Naive thymus-derived CD4-positive, alpha-beta T cell (primary cell): Measurements from ENCODE around the gene FKBP5. TPM values are rescaled to one million over a fixed set of nuclear protein-coding genes. Genes with fewer than 3 reads are reported as not detected.

Experiments
- ATAC-seq: fragments of 150-1000 bp; cut with Tn5 transposase; 2 replicates; pipeline ENCODE4 v1.10.0; 2021; ENCODE audit warnings: mild to moderate bottlenecking, moderate library complexity
- CTCF ChIA-PET: fragments of 350-600 bp; sonication (Branson Sonifier 250); formaldehyde crosslinking; loops from one replicate; lab custom pipeline; 2021; ENCODE audit warnings: antibody characterized with exemption; lab: Charles Lee
- POLR2A ChIA-PET: fragments of 350-600 bp; sonication (Branson Sonifier 250); formaldehyde crosslinking; loops from one replicate; lab custom pipeline; 2021; ENCODE audit warnings: antibody characterized with exemption, inconsistent platforms; lab: Charles Lee
- DNase-seq, 9 donors: peaks; one replicate each; pipeline versions ENCODE4 v3.0.0 to v3.0.0-alpha.2; 2020 to 2022; ENCODE audit warnings: mixed read lengths in 1 of 9
- H3K27ac ChIP-seq: one replicate; pipeline ENCODE4 v1.7.0; 2013; ENCODE audit warnings: mild to moderate bottlenecking, low read depth, low read length, moderate library complexity
- H3K27me3 ChIP-seq, 2 donors: one replicate each; pipeline ENCODE4 v1.7.0; 2013; ENCODE audit warnings: low read length in 2 of 2, mild to moderate bottlenecking in 2 of 2, moderate library complexity in 2 of 2; ENCODE audit not compliant: control insufficient read depth in 2 of 2, insufficient read depth in 2 of 2
- H3K36me3 ChIP-seq, 3 experiments: 1 replicate in 2 of 3; 2 replicates in 1 of 3; pipeline ENCODE4 v1.7.0; 2013; ENCODE audit warnings: low read length in 3 of 3, mild to moderate bottlenecking in 3 of 3, moderate library complexity in 1 of 3; ENCODE audit not compliant: insufficient read depth in 3 of 3, control insufficient read depth in 2 of 3
- H3K4me1 ChIP-seq, 2 donors: one replicate each; pipeline ENCODE4 v1.7.0; 2013; ENCODE audit warnings: low read length in 2 of 2, mild to moderate bottlenecking in 2 of 2, moderate library complexity in 1 of 2; ENCODE audit not compliant: control insufficient read depth in 2 of 2, insufficient read depth in 2 of 2
- H3K4me3 ChIP-seq: 2 replicates; pipeline ENCODE4 v1.7.0; 2013; ENCODE audit warnings: mild to moderate bottlenecking, low read length
- H3K9me3 ChIP-seq, 3 experiments: 1 replicate in 2 of 3; 2 replicates in 1 of 3; pipeline ENCODE4 v1.7.0; 2013; ENCODE audit warnings: low read length in 3 of 3; ENCODE audit not compliant: control insufficient read depth in 2 of 3
- H3K27ac Mint-ChIP-seq, 9 donors: one replicate each; pipeline ENCODE4 v1.8.0; 2020 to 2022; ENCODE audit warnings: mixed read lengths in 9 of 9, mild to moderate bottlenecking in 8 of 9, moderate library complexity in 5 of 9, inconsistent platforms in 2 of 9
- H3K27me3 Mint-ChIP-seq, 5 donors: one replicate each; pipeline ENCODE4 v1.8.0; 2021 to 2022; ENCODE audit warnings: mixed read lengths in 5 of 5, mild to moderate bottlenecking in 1 of 5
- H3K36me3 Mint-ChIP-seq, 5 donors: one replicate each; pipeline ENCODE4 v1.8.0; 2020 to 2022; ENCODE audit warnings: mixed read lengths in 5 of 5, mild to moderate bottlenecking in 3 of 5, inconsistent platforms in 1 of 5
- H3K4me1 Mint-ChIP-seq, 7 donors: one replicate each; pipeline ENCODE4 v1.8.0; 2020 to 2022; ENCODE audit warnings: mixed read lengths in 7 of 7, mild to moderate bottlenecking in 3 of 7, inconsistent platforms in 1 of 7
- H3K4me3 Mint-ChIP-seq, 10 donors: one replicate each; pipeline ENCODE4 v1.8.0; 2020 to 2022; ENCODE audit warnings: mild to moderate bottlenecking in 10 of 10, mixed read lengths in 10 of 10, moderate library complexity in 6 of 10, inconsistent platforms in 2 of 10
- H3K9me3 Mint-ChIP-seq, 11 donors: one replicate each; pipeline ENCODE4 v1.8.0; 2020 to 2022; ENCODE audit warnings: mixed read lengths in 11 of 11, mild to moderate bottlenecking in 4 of 11, inconsistent platforms in 1 of 11, moderate library complexity in 1 of 11
- intact Hi-C, 2 donors: fragments of 100-400 bp; cut with micrococcal nuclease; formaldehyde crosslinking; loops; one replicate each; pipeline ENCODE4 v1.15.1; 2023
- polyA plus RNA-seq, 2 donors: library from polyadenylated mRNA; unstranded; fragments of 300-500 nt; fragmentation: Illumina TruSeq; gene quantifications; one replicate each; pipeline ENCODE4 v1.2.3, GENCODE V29; 2021
- total RNA-seq, 6 experiments: library from RNA in 5 of 6; stranded (reverse) in 5 of 6; gene quantifications; 1 replicate in 5 of 6; 2 replicates in 1 of 6; pipeline ENCODE4 v1.2.3 and lab custom pipeline; 2021 to 2026

FKBP5 gene
- total and polyA plus RNA-seq, 7 experiments from 2014 or later, result 56.7 to 324 (median 80.2) TPM

- Mint-ChIP-seq H3K4me3 (peak overlapping the region; percentile 39 to 84 (median 72)), H3K27me3 (no peaks in the 10 kb centered on the region), H3K36me3 (peaks cover 33 to 80% (median 69%) of the 10 kb centered on the region in 5 donors), H3K27ac (peak overlapping the region; percentile 82 to 97 (median 93)), H3K4me1 (peaks cover 34 to 94% (median 81%) of the 10 kb centered on the region in 7 donors), H3K9me3 (peaks cover 0 to 7% (median 0%) of the 10 kb centered on the region in 11 donors)
- Histone ChIP-seq H3K4me1 (peaks cover 19 to 47% of the 10 kb centered on the region in 2 donors), H3K27ac (peak overlapping the region; percentile 49), H3K36me3 (peaks cover 0 to 37% (median 8%) of the 10 kb centered on the region in 3 experiments), H3K27me3 (no peaks in the 10 kb centered on the region), H3K9me3 (no peaks in the 10 kb centered on the region), H3K4me3 (no peak overlapping the region)
- intact Hi-C loops, result loop anchor here in 1 of 2 donors (1.0 kb wide), 2 partner anchors 9 to 18 kb away; no protein-coding TSS in a partner anchor
- CTCF ChIA-PET, result interaction anchor here (0.5 to 19.5 kb wide), 3 partner anchors 10 to 96 kb away, joined by 3 to 272 read pairs (median 4); no protein-coding TSS in a partner anchor
- DNase-seq (peak in 7 of 9 donors; percentile 32 to 69 (median 47)), ATAC-seq (peak; percentile 70)
- POLR2A ChIA-PET, result interaction anchor here (5.1 to 18.9 kb wide), 3 partner anchors 10 to 23 kb away, joined by 64 to 426 read pairs (median 402); no protein-coding TSS in a partner anchor
These were observed 77.5 kb downstream of the FKBP5 start for GRCh38 chr6:35611240-35611639.

- POLR2A ChIA-PET, result interaction anchor here (0.6 to 18.9 kb wide), 5 partner anchors 10 to 152 kb away, joined by 3 to 426 read pairs (median 64); no protein-coding TSS in a partner anchor
- Mint-ChIP-seq H3K4me1 (peaks cover 38 to 94% (median 83%) of the 10 kb centered on the region in 7 donors), H3K36me3 (peaks cover 33 to 84% (median 74%) of the 10 kb centered on the region in 5 donors), H3K27me3 (no peaks in the 10 kb centered on the region), H3K27ac (peak overlapping the region; percentile 82 to 97 (median 93)), H3K4me3 (peak overlapping the region; percentile 39 to 84 (median 72)), H3K9me3 (peaks cover 0 to 7% (median 0%) of the 10 kb centered on the region in 11 donors)
- Histone ChIP-seq H3K27me3 (no peaks in the 10 kb centered on the region), H3K4me1 (peaks cover 22 to 49% of the 10 kb centered on the region in 2 donors), H3K36me3 (peaks cover 0 to 37% (median 8%) of the 10 kb centered on the region in 3 experiments), H3K9me3 (no peaks in the 10 kb centered on the region), H3K27ac (peak overlapping the region; percentile 49), H3K4me3 (no peak overlapping the region)
- DNase-seq (no peak), ATAC-seq (no peak)
- CTCF ChIA-PET, result interaction anchor here (0.5 to 19.5 kb wide), 3 partner anchors 10 to 96 kb away, joined by 3 to 272 read pairs (median 4); no protein-coding TSS in a partner anchor
- intact Hi-C loops, result loop anchor here in 1 of 2 donors (1.0 kb wide), 2 partner anchors 9 to 18 kb away; no protein-coding TSS in a partner anchor
These were observed 77.9 kb downstream of the FKBP5 start for GRCh38 chr6:35610830-35611229.

GRCh38 chr6:35609588-35609987 lies 79.1 kb downstream of the FKBP5 start:
- ATAC-seq, result no peak
- Mint-ChIP-seq H3K27me3 (no peaks in the 10 kb centered on the region), H3K27ac (peak overlapping the region in 8 of 9 donors; percentile 39 to 95 (median 73)), H3K4me3 (peak overlapping the region in 6 of 10 donors; percentile 1 to 74 (median 30)), H3K4me1 (peaks cover 32 to 93% (median 82%) of the 10 kb centered on the region in 7 donors), H3K9me3 (peaks cover 0 to 7% (median 0%) of the 10 kb centered on the region in 11 donors), H3K36me3 (peaks cover 33 to 75% (median 71%) of the 10 kb centered on the region in 5 donors)
- Histone ChIP-seq H3K9me3 (no peaks in the 10 kb centered on the region), H3K4me1 (peaks cover 30 to 55% of the 10 kb centered on the region in 2 donors), H3K4me3 (no peak overlapping the region), H3K27me3 (no peaks in the 10 kb centered on the region), H3K27ac (no peak overlapping the region), H3K36me3 (peaks cover 0 to 30% (median 5%) of the 10 kb centered on the region in 3 experiments)
- intact Hi-C loops, result no loop called here
- no peak for DNase-seq
- ChIA-PET POLR2A (interaction anchor here (0.6 to 18.9 kb wide), 5 partner anchors 9 to 41 kb away, joined by 3 to 426 read pairs (median 64); no protein-coding TSS in a partner anchor), CTCF (interaction anchor here (1.4 to 19.5 kb wide), 2 partner anchors 12 to 128 kb away, joined by 3 to 272 read pairs; no protein-coding TSS in a partner anchor)

GRCh38 chr6:35607517-35608233 lies 81.0 kb downstream of the FKBP5 start:
- ChIA-PET POLR2A (interaction anchor here (0.9 to 18.9 kb wide), 5 partner anchors 7 to 120 kb away, joined by 3 to 426 read pairs (median 64); no protein-coding TSS in a partner anchor), CTCF (interaction anchor here (1.0 to 19.5 kb wide), 3 partner anchors 13 to 23 kb away, joined by 4 to 272 read pairs (median 7); no protein-coding TSS in a partner anchor)
- Histone ChIP-seq H3K4me1 (peaks cover 48 to 62% of the 10 kb centered on the region in 2 donors), H3K9me3 (no peaks in the 10 kb centered on the region), H3K27ac (no peak overlapping the region), H3K27me3 (no peaks in the 10 kb centered on the region), H3K36me3 (peaks cover 0 to 19% (median 5%) of the 10 kb centered on the region in 3 experiments), H3K4me3 (no peak overlapping the region)
- no peaks in the 10 kb centered on the region for H3K27me3 Mint-ChIP-seq
- ATAC-seq (no peak), DNase-seq (no peak)
- peaks cover 30 to 93% (median 78%) of the 10 kb centered on the region in 7 donors for H3K4me1 Mint-ChIP-seq
- intact Hi-C loops, result no loop called here
- H3K9me3 Mint-ChIP-seq, result peaks cover 0 to 5% (median 0%) of the 10 kb centered on the region in 11 donors
- H3K36me3 Mint-ChIP-seq, result peaks cover 23 to 67% (median 60%) of the 10 kb centered on the region in 5 donors
- peak overlapping the region in 2 of 10 donors; percentile 45 to 58 for H3K4me3 Mint-ChIP-seq
- H3K27ac Mint-ChIP-seq, result peak overlapping the region in 6 of 9 donors; percentile 67 to 85 (median 80)

- ATAC-seq, result no peak
- intact Hi-C loops, result no loop called here
- peaks cover 50 to 55% of the 10 kb centered on the region in 2 donors for H3K4me1 ChIP-seq
- Mint-ChIP-seq H3K27me3 (no peaks in the 10 kb centered on the region), H3K4me1 (peaks cover 26 to 89% (median 74%) of the 10 kb centered on the region in 7 donors), H3K36me3 (peaks cover 9 to 51% (median 40%) of the 10 kb centered on the region in 5 donors), H3K9me3 (no peaks in the 10 kb centered on the region), H3K27ac (peak overlapping the region; percentile 40 to 95 (median 92)), H3K4me3 (peak overlapping the region in 9 of 10 donors; percentile 55 to 79 (median 73))
- CTCF ChIA-PET, result interaction anchor here (0.6 to 19.5 kb wide), 2 partner anchors 14 to 16 kb away, joined by 4 to 272 read pairs; no protein-coding TSS in a partner anchor
- peak overlapping the region; percentile 11 for H3K4me3 ChIP-seq
- DNase-seq, result no peak
- H3K27me3 ChIP-seq, result no peaks in the 10 kb centered on the region
- POLR2A ChIA-PET, result interaction anchor here (16.4 to 18.9 kb wide), 2 partner anchors 16 to 17 kb away, joined by 402 to 426 read pairs; no protein-coding TSS in a partner anchor
- peak overlapping the region; percentile 14 for H3K27ac ChIP-seq
- H3K36me3 ChIP-seq, result peaks cover 0 to 16% (median 0%) of the 10 kb centered on the region in 3 experiments
- H3K9me3 ChIP-seq, result no peaks in the 10 kb centered on the region
These were observed 83.1 kb downstream of the FKBP5 start for GRCh38 chr6:35605600-35605999.
